ENCODE results near the gene INHA. TPM values are rescaled to one million over a fixed set of nuclear protein-coding genes. Genes with fewer than 3 reads are reported as not detected.

Gene INHA
- polyA plus RNA-seq, 1 of the 3 experiments (the other 2 are of a cell fraction), result 1.2 TPM

GRCh38 chr2:219530048-219530963, 41.8 kb upstream of the INHA start (continued):
- peak; percentile 99 for TF ChIP-seq RAD21 (IDR thresholded peaks at IDR 0.05; ENCODE audit: low read length)
- TF ChIP-seq GATA2 (CRISPR knock-in tag; IDR thresholded peaks at IDR 0.05), result no peak
- TF ChIP-seq RFX5 (IDR thresholded peaks at IDR 0.05; ENCODE audit: low read length), result no peak
- TF ChIP-seq IRF3 (IDR thresholded peaks at IDR 0.05; ENCODE audit: low read depth, low read length), result no peak
- TF ChIP-seq SIN3A (IDR thresholded peaks at IDR 0.05; ENCODE audit: borderline replicate concordance, low read depth, low read length), result no peak
- TF ChIP-seq SMC3 (IDR thresholded peaks at IDR 0.05; ENCODE audit: low read depth, low read length), result peak; percentile 99
- no peak for TF ChIP-seq PBX3 (IDR thresholded peaks at IDR 0.05)
- TF ChIP-seq RXRA (IDR thresholded peaks at IDR 0.05; ENCODE audit: borderline replicate concordance, low read depth), result no peak
- TF ChIP-seq TCF12 (IDR thresholded peaks at IDR 0.05), result no peak
- no peak for TF ChIP-seq USF2 (IDR thresholded peaks at IDR 0.05; ENCODE audit: borderline replicate concordance, low read depth, low read length)
- TF ChIP-seq NFIC (IDR thresholded peaks at IDR 0.05; ENCODE audit: borderline replicate concordance), result no peak
- 0 out of 2 replicates have a peak, but pooled peaks have one; percentile 12 for TF ChIP-seq REST (IDR thresholded peaks at IDR 0.05; ENCODE audit: low read depth, low read length)
- TF ChIP-seq MAX (IDR thresholded peaks at IDR 0.05; ENCODE audit: low read depth), result no peak
- TF ChIP-seq FOXJ3 (CRISPR knock-in tag; IDR thresholded peaks at IDR 0.05), result no peak
- TF ChIP-seq RCOR1 (IDR thresholded peaks at IDR 0.05; ENCODE audit: low read length), result no peak; the same call in 1 of the 2 replicates
- TF ChIP-seq CHD2 (IDR thresholded peaks at IDR 0.05; ENCODE audit: low read length, partially characterized antibody), result peak; percentile 74
- TF ChIP-seq NRF1 (IDR thresholded peaks at IDR 0.05; ENCODE audit: low read depth, low read length), result peak; percentile 64
- no peak for TF ChIP-seq POLR2AphosphoS5 (IDR thresholded peaks at IDR 0.05; ENCODE audit: low read depth, low read length)
- TF ChIP-seq FOSL2 (IDR thresholded peaks at IDR 0.05; ENCODE audit: borderline replicate concordance, low read depth), result no peak
- TF ChIP-seq ELF1 (IDR thresholded peaks at IDR 0.05), result no peak
